ENCODE data around the gene MPZ.
A peak's percentile ranks its signal among the peaks of the same experiment; 100 is the strongest.
"Not testable (repeated sequence)": the region's sequence is repeated elsewhere in the genome, so short reads cannot be mapped to it uniquely, and the experiment has no call there.

MPZ gene

GRCh38 chr1:161335796-161336195 lies 26.0 kb upstream of the MPZ start:
- no peak for DNase-seq (ENCODE audit: insufficient read length, low spot score)
- TF ChIP-seq, protein P1, sequence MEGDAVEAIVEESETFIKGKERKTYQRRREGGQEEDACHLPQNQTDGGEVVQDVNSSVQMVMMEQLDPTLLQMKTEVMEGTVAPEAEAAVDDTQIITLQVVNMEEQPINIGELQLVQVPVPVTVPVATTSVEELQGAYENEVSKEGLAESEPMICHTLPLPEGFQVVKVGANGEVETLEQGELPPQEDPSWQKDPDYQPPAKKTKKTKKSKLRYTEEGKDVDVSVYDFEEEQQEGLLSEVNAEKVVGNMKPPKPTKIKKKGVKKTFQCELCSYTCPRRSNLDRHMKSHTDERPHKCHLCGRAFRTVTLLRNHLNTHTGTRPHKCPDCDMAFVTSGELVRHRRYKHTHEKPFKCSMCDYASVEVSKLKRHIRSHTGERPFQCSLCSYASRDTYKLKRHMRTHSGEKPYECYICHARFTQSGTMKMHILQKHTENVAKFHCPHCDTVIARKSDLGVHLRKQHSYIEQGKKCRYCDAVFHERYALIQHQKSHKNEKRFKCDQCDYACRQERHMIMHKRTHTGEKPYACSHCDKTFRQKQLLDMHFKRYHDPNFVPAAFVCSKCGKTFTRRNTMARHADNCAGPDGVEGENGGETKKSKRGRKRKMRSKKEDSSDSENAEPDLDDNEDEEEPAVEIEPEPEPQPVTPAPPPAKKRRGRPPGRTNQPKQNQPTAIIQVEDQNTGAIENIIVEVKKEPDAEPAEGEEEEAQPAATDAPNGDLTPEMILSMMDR (IDR thresholded peaks at IDR 0.05; ENCODE audit: insufficient read depth, missing control alignments): no peak
- no peak for FAIRE-seq

DNA sequence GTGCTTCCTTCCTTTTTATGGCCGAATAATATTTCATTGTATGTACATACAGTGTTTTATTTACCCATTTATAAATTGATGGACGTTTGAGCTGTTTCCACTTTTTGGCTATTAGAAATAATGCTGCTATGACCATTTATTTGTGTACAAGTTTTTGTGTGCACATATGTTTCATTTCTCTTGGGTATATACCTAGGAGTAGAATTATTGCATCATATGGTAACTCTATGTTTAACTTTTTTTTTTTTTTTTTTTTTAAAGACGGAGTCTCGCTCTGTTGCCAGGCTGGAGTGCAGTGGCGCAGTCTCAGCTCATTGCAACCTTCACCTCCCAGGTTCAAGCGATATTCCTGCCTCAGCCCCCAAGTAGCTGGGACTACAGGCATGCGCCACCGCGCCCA lies 23.4 kb upstream of the MPZ start:
- TF ChIP-seq, protein P1 (IDR thresholded peaks at IDR 0.05; ENCODE audit: insufficient read depth, missing control alignments): no peak
- FAIRE-seq: no peak
- DNase-seq (ENCODE audit: insufficient read length, low spot score): no peak

- TF ChIP-seq, protein P1 (IDR thresholded peaks at IDR 0.05; ENCODE audit: insufficient read depth, missing control alignments): no peak
- FAIRE-seq: no peak
- no peak for DNase-seq (ENCODE audit: insufficient read length, low spot score)
Measured at GRCh38 chr1:161330346-161330745, 20.6 kb upstream of the MPZ start.

GRCh38 chr1:161324020-161324419 lies 14.3 kb upstream of the MPZ start:
- TF ChIP-seq, protein P1 (IDR thresholded peaks at IDR 0.05; ENCODE audit: insufficient read depth, missing control alignments): no peak
- DNase-seq (ENCODE audit: insufficient read length, low spot score) (no peak), FAIRE-seq (no peak)

DNA sequence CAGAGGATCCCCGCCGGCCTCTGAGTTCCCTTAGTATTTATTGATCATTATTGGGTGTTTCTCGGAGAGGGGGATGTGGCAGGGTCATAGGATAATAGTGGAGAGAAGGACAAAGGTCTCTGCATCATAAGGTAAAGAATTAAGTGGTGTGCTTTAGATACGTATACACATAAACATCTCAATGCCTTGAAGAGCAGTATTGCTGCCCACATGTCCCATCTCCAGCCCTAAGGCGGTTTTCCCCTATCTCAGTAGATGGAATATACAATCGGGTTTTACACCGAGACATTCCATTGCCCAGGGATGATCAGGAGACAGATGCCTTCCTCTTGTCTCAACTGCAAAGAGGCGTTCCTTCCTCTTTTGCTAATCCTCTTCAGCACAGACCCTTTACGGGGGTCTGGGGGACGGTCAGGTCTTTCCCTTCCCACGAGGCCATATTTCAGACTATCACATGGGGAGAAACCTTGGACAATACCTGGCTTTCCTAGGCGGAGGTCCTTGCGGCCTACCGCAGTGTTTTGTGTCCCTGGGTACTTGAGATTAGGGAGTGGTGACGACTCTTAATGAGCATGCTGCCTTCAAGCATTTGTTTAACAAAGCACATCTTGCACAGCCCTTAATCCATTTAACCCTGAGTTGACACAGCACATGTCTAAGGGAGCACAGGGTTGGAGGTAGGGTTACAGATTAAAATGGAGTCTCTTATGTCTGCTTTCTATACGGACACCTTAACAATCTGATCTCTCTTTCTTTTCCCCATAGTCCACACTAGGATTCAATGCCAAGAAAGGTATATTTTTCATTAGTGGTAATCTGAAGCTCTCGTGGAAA lies 6.3 kb upstream of the MPZ start:
- FAIRE-seq: peak; percentile 41
- DNase-seq (ENCODE audit: insufficient read length, low spot score): not testable (repeated sequence)

GRCh38 chr1:161314201-161314981 lies 4.6 kb upstream of the MPZ start, which contains the start of gene SDHC:
TSS of gene SDHC (plus strand) at chr1:161314381. CDS start at chr1:161314406, 25 bp downstream.
- FAIRE-seq: no peak
- DNase-seq (ENCODE audit: insufficient read length, low spot score): peak; percentile 93
- TF ChIP-seq, protein P1 (IDR thresholded peaks at IDR 0.05; ENCODE audit: insufficient read depth, missing control alignments): peak; percentile 45

DNA sequence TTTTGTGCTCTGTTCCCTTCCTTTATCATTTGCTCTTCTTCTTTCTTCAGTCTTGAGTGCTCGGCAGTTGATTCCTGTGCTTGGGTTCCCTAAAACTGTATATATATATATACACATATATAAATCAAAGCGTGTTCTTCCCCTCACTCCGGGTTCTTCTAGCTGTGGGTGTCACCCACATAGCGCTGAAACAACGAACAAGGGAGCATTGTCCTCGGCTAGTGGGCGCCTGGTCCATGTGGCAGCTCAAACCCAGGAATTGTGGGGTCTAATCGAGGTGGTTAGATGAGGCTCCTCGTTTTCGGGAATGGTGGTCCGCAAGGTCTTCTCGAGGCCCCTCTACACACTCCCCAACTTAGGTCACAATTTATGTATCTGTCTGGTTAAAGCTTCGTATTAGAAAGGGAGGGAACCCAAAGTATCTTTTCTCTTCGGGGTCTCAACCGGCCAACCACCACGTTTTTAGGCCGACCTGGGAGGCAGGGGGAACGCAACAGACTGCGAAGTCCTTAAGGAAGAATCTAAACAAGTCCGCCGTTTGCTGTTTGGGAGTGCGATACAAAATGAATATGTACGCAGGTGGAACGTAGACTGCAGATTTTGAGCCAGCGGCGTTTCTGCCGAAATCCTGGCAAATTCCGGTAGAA lies 3.9 kb upstream of the MPZ start:
- FAIRE-seq: no peak
- no peak for DNase-seq (ENCODE audit: insufficient read length, low spot score)
- TF ChIP-seq, protein P1 (IDR thresholded peaks at IDR 0.05; ENCODE audit: insufficient read depth, missing control alignments): no peak
